CD4-positive, alpha-beta T cell treated with Interferon gamma for 1 hour (primary cell): ENCODE data around the gene GSS.

Source experiments
- DNase-seq: peaks from one replicate; pipeline ENCODE4 v3.0.0-alpha.2; 2020

The GSS gene

DNA sequence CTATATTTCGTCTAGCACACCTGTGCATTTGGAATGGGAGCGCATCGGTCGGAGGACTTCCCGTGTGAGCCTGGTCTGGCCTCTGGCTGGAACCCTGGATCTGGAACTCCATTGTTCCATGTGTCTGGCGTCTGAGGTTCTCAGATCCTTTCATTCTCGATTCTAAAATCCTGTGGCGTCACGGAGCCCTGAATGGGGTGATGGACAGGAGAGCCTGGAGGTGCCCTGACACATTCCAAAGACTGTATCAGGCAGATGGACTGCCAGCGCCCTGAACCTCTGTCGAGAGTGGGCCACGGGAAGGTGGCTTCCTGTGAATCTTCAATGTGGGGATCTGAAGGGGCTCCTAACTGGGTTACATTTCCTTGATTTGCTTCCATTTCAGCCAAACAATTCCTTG, 20.7 kb upstream of the GSS start:
- DNase-seq = no peak

DNA sequence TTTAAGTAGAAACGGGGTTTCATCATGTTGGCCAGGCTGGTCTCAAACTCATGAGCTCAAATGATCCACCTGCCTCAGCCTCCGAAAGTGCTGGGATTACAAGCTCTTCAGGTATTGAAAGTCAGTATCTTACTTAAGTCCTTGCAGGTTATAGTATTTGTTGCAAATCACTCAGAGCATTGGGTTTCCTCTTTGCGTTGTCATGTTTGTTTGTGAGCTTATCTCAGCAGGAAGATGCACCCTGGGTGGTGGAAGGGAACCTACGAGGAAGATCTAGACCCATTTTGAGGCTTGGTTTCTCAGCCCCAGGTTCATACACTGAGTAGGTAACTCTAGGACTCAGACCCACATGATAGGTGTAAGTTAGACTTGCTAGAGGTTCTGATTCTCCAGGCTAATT, 18.6 kb upstream of the GSS start:
- DNase-seq = no peak

- DNase-seq = no peak
These were observed 16.1 kb upstream of the GSS start for GRCh38 chr20:34971561-34972235.

GRCh38 chr20:34970846-34971560, 15.4 kb upstream of the GSS start:
- DNase-seq = no peak

DNA sequence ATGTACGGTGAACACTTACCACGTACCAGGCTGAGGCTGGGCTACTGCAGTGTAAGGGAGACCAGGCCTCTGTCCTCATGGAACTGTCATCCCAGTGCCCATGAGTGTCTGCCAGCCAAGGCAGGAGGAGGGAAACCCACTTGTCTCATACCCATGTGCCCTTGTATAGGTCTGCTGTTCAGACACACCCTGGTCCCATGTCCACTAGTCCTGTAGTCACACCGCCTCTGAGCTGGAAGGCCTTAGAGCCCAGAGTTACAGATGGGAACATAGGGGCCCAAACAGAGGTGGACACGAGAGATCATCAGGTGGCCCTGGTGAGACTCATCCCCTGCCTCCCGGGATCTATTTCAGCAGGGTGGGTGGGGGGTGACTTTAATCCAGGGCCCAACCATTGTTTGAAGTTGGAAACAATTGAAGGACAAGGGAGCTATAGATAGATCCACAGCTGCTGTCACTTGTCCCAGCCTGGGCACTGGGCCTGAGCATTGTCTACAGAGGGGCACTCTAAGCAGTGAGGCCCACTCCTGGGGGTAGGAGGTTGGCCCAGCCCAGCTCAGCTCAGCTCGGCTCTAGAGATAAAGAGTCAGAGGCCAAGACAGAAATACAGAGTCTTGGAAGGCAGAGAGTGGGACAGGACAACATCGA, 14.7 kb upstream of the GSS start:
- DNase-seq = no peak

GRCh38 chr20:34968042-34968775, 12.6 kb upstream of the GSS start:
- DNase-seq = no peak

- no peak for DNase-seq
These were observed 11.8 kb upstream of the GSS start for GRCh38 chr20:34967421-34967820.

DNA sequence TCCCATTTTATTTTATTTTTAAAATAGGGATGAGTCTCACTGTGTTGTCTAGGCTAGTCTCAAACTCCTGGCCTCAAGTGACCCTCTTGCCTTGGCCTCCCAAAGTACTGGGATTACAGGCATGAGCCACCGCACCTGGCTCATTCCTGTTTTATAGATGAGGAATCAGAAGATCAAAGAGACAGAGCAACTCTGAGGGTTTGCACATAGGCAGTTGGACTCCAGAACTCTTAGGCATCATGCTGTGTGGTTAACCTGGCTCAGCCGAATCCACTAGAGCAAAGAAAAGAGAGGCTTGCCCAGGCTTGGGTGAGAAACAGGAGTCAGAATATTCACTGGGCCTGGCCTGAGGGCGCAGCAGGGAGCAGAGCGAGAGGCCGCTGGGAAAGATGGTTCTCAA, 9.4 kb upstream of the GSS start:
- DNase-seq = no peak

DNA sequence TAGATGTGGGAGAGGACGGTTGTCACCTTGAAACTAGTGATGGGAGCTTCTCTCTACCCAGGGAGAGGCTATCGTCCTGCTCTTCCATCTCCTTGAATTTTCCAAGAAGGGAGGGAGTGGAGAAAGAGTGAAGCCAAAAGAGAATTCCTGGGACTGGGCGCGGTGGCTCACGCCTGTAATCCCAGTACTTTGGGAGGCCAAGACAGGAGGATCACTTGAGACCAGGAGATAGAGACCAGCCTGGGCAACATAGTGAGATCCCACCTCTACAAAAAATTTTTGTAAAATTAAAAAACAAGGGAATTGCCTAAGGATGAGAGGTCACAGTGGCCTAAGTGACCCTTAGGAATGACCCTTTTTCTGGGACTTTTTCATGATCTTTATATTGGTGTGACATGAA, 8.9 kb upstream of the GSS start:
- DNase-seq = no peak

DNA sequence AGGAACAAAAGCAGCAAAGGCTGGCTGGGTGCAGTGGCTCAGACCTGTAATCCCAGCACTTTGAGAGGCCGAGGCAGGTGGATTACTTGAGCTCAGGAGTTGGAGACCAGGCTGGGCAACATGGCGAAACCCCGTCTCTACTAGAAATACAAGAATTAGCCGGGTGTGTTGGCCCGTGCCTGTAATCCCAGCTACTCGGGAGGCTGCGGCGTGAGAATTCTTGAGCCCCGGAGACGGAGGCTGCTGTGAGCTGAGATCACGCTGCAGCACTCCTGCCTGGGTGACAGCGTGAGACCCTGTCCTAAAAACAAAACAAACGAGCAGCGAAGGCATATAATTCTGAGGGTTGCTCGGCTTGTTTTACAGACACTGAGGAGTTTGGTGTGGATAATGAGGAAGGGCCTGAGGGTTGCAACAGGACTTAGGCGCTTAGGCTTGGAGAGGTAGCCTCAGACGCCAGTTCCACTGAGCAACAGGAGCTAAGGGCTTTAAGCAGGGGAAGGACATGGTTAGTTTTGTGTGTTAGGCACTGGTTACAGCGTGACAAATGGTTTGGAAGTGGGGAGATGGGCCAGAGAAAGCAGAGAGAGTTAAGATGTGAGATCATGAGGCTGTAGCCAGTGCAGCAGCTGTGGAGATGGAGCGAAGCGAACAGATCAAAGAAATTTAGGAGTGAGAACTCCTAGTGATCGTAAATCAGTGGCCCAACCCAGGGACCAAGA, 1.3 kb upstream of the GSS start:
- no peak for DNase-seq

DNA sequence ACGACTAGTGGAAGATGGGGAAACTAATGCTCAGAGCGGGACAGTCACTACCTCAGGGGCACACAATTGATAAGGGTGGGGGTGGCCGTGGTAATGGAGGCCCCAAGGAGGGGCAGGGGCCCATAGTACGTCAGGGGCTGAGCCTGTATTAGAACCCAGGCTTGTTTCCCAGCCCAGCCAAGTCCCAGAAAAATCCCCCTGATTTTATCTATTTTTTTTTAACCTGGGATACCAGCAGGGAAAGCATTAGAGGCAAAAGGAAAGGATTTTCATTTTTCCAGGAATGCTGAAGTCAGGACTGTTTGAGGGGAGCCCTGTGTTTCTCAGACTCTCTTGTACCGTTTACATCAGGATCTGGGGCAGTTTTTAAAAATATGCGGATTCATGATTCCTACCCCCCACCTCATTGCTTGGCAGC, 444 bp upstream of the GSS start:
- no peak for DNase-seq

DNA sequence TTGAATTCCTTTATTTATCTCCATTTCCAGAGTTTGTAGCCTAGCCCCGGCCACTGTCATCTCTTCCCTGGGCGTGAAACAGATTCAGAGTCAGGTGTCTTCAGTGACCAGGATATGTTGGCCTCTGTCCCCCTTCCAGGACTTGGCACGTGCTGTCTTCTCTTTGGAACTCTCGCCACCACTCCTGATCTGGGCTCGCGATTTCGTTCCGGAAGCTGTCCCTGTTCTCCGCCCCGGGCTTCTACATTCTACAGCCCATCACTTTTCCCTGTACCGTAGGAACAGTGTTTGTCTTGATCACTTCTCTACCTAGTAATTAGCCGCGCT, 739 bp downstream of the GSS start:
- no peak for DNase-seq

- DNase-seq = no peak
These were observed 1.6 kb downstream of the GSS start for GRCh38 chr20:34953960-34954359.

GRCh38 chr20:34952671-34953070, 2.9 kb downstream of the GSS start:
- DNase-seq = no peak

DNA sequence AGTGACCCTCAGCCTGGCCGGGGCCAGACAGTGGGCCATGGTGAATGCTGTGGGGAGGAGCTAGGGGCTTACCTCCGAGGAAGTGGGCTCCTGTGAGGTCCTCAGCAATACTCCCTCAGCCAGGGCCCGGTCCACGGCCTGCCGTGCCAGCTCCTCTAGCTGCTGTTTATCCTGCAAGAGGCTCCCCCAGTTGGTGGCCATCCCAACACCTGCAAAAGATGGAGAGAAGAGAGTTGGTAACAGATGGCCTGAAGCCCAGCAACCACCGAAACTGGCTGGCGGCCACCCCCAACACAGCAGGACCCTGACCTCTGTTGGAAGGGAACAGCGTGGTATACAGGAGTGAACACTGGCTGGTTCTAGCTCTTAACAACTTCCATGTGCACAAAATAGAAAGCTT, 4.0 kb downstream of the GSS start:
- DNase-seq = no peak

DNA sequence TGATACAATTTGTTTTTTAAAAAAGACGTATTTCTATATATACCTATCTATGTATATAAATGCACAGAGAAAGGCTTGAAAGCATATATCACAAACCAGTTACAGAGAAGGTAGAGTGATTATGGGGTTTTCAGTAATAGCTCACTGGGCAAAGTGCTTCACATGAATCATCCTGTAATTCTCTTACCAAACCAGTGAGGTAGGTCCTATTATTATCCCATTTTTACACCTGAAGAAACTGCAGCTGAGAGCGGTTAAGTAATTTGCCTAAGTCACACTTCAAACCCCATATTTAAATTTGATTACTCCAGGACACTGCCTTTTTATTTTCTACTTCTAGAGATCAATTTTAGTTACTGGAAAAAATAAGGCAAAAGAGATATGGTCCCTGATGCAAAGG, 4.4 kb downstream of the GSS start:
- no peak for DNase-seq

- DNase-seq = no peak
These were observed 6.5 kb downstream of the GSS start for GRCh38 chr20:34949120-34949519.

DNA sequence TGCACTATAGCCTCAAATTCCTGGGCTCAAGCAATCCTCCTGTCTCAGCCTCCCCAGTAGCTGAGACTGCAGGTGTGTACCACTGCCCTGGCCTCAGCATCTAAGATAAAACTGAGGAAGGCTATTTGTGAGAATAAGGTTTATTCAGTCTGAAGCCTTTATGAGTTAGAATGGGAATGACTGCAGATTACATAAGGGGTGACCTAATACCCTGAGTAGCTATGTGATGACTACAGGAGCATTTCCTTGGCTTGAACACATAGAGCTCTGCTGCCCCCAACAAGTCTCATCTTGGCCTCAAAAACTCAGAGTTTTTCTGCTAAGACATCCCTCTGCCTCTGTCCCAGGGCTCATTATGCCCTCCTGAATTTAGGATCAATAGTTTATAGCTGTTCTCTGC, 7.6 kb downstream of the GSS start:
- DNase-seq = no peak

- DNase-seq = no peak
These were observed 8.3 kb downstream of the GSS start for GRCh38 chr20:34947336-34947735.

DNA sequence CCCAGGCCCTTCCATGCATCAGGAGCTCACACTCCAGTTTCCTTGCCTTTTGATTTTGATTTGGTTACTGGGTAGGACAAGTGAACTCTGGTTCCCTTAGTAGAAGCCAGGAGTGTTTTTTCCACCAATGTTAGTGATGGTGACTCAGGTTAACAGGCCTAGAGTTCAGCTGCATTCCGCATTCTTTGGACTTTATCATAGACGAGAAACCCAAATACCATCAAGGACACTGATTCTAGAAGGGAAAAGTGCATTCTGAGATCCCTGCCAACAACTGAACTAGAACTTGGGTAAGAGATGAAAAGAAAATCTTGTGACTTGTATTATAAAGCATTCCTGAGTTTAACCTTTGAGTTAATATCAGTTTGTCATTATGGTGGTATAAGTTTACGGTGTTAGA, 8.9 kb downstream of the GSS start:
- no peak for DNase-seq

- DNase-seq = no peak
These were observed 10.1 kb downstream of the GSS start for GRCh38 chr20:34945315-34946077.

- DNase-seq = no peak
These were observed 11.6 kb downstream of the GSS start for GRCh38 chr20:34943808-34944567.
